K562 treated with DMSO at 1 percent for 48 hours (cell line): Measurements from ENCODE around the gene MET. TPM values are rescaled to one million over a fixed set of nuclear protein-coding genes. Genes with fewer than 3 reads are reported as not detected.

Experiments
- total RNA-seq: library from RNA; unstranded; fragments of 300-600 nt; gene quantifications from 2 replicates; pipeline ENCODE4 v1.2.3, GENCODE V29; 2022; ENCODE audit warnings: low replicate concordance; ENCODE audit errors: extremely low read depth

Gene MET
- total RNA-seq: not detected in 2 replicates

GRCh38 chr7:116671681-116672595 is at the start of gene MET:
TSS of gene MET (plus strand) at chr7:116672196. CDS start at chr7:116699085, 26,889 bp downstream.

Other genes starting within 250 kb of the MET start
- not detected in 2 replicates for gene CAV2, start 172.5 kb upstream of the MET start, total RNA-seq
- gene CAV1, start 147.2 kb upstream of the MET start, total RNA-seq: not detected in 2 replicates
- not detected in 2 replicates for gene CAPZA2, start 190.4 kb downstream of the MET start, total RNA-seq